H1 (cell line): ENCODE data around the gene PTGER3. TPM values are rescaled to one million over a fixed set of nuclear protein-coding genes. Genes with fewer than 3 reads are reported as not detected.

Experiments used
- CTCF ChIA-PET: fragments of 300-600 bp; sonication (Branson Sonifier 250); formaldehyde crosslinking; loops from one replicate; lab custom pipeline; 2021; ENCODE audit not compliant: partially characterized antibody; lab: Charles Lee
- POLR2A ChIA-PET: fragments of 300-600 bp; sonication (Branson Sonifier 250); formaldehyde crosslinking; loops from one replicate; lab custom pipeline; 2021; ENCODE audit warnings: inconsistent platforms; ENCODE audit not compliant: partially characterized antibody; lab: Charles Lee
- DNase-seq, 2 experiments: peaks; one replicate each; pipeline versions ENCODE4 v3.0.0 to v3.0.0-alpha.2; 2010 to 2022; ENCODE audit warnings: low spot score in 2 of 2, low read depth in 1 of 2, mixed read lengths in 1 of 2
- FAIRE-seq: peaks from 2 replicates; lab custom pipeline; 2011; peaks lifted over from hg19 to GRCh38; lab: Jason Lieb, UNC
- H2AFZ ChIP-seq: 2 replicates; pipeline ENCODE4 v1.8.1; 2012; ENCODE audit warnings: low read length, inconsistent platforms
- H2AK5ac ChIP-seq: 2 replicates; pipeline ENCODE4 v1.6.1; 2013; ENCODE audit warnings: low read depth, low read length
- H2BK120ac ChIP-seq: replicated peaks from 2 replicates; pipeline ENCODE3; 2013; ENCODE audit warnings: low read depth, low read length, inconsistent platforms
- H2BK12ac ChIP-seq: 2 replicates; pipeline ENCODE4 v1.6.1; 2013; ENCODE audit warnings: low read depth, low read length
- H2BK15ac ChIP-seq: 2 replicates; pipeline ENCODE4 v1.6.1; 2013; ENCODE audit warnings: low read length
- H2BK20ac ChIP-seq: 2 replicates; pipeline ENCODE4 v1.6.1; 2013; ENCODE audit warnings: low read length
- H2BK5ac ChIP-seq: 2 replicates; pipeline ENCODE4 v1.6.1; 2013; ENCODE audit warnings: low read depth, low read length
- H3K14ac ChIP-seq: 2 replicates; pipeline ENCODE4 v1.6.1; 2013; ENCODE audit warnings: inconsistent platforms; ENCODE audit not compliant: insufficient read length
- H3K18ac ChIP-seq: 2 replicates; pipeline ENCODE4 v1.6.1; 2013; ENCODE audit warnings: low read length; ENCODE audit errors: extremely low read depth
- H3K23ac ChIP-seq: 2 replicates; pipeline ENCODE4 v1.6.1; 2013; ENCODE audit warnings: inconsistent platforms; ENCODE audit not compliant: insufficient read length
- H3K23me2 ChIP-seq: 2 replicates; pipeline ENCODE4 v1.6.1; 2013; ENCODE audit warnings: low read depth, low read length
- H3K27ac ChIP-seq: 2 replicates; pipeline ENCODE4 v1.6.1; 2011; ENCODE audit warnings: low read depth, low read length, inconsistent platforms
- H3K27me3 ChIP-seq, 4 experiments: replicated peaks in 1 of 4; 1 replicate in 1 of 4; 2 replicates in 3 of 4; pipeline versions ENCODE4 v1.6.1 to v1.8.1; 2011 to 2013; ENCODE audit warnings: low read length in 3 of 4, mild to moderate bottlenecking in 3 of 4, inconsistent platforms in 2 of 4, mixed read lengths in 2 of 4, moderate library complexity in 1 of 4; ENCODE audit not compliant: control insufficient read depth in 3 of 4, insufficient read depth in 3 of 4; ENCODE audit errors: extremely low read depth in 1 of 4
- H3K36me3 ChIP-seq, 4 experiments: 2 replicates each; pipeline versions ENCODE4 v1.6.1 to v1.8.1; 2011 to 2013; ENCODE audit warnings: mild to moderate bottlenecking in 4 of 4, low read length in 3 of 4, moderate library complexity in 2 of 4, control low read depth in 1 of 4, inconsistent platforms in 1 of 4; ENCODE audit not compliant: insufficient read depth in 4 of 4, control insufficient read depth in 2 of 4
- H3K4ac ChIP-seq: replicated peaks from 2 replicates; pipeline ENCODE3; 2013; ENCODE audit warnings: low read length, low read depth, mixed read lengths, inconsistent platforms; ENCODE audit not compliant: insufficient read length
- H3K4me1 ChIP-seq, 4 experiments: replicated peaks in 1 of 4; 1 replicate in 1 of 4; 2 replicates in 3 of 4; pipeline versions ENCODE4 v1.6.1 to v1.8.1; 2011 to 2013; ENCODE audit warnings: low read length in 3 of 4, inconsistent platforms in 2 of 4, mixed read lengths in 1 of 4; ENCODE audit not compliant: insufficient read depth in 4 of 4, control insufficient read depth in 3 of 4
- H3K4me2 ChIP-seq, 2 experiments: 2 replicates each; pipeline versions ENCODE4 v1.6.1 to v1.8.1; 2011 to 2013; ENCODE audit warnings: low read depth in 2 of 2, low read length in 2 of 2, control low read depth in 1 of 2, inconsistent platforms in 1 of 2, mild to moderate bottlenecking in 1 of 2; ENCODE audit not compliant: insufficient read depth in 1 of 2
- H3K4me3 ChIP-seq, 4 experiments: fragments of 200-600, 300-600 bp in 1 of 4; sonication (generic), shearing (Covaris generic), sonication (Bioruptor Twin) in 1 of 4; 2 replicates each; pipeline versions ENCODE4 v1.5.1 to v1.8.1; 2011 to 2016; ENCODE audit warnings: low read length in 4 of 4, low read depth in 3 of 4, control low read depth in 2 of 4, inconsistent platforms in 2 of 4, mild to moderate bottlenecking in 2 of 4, mixed read lengths in 1 of 4, moderate library complexity in 1 of 4; ENCODE audit not compliant: insufficient read depth in 2 of 4; ENCODE audit errors: extremely low read depth in 1 of 4
- H3K56ac ChIP-seq: replicated peaks from 2 replicates; pipeline ENCODE3; 2013; ENCODE audit warnings: low read depth, mild to moderate bottlenecking, mixed read lengths, low read length, inconsistent platforms; ENCODE audit not compliant: insufficient read length
- H3K79me1 ChIP-seq: 2 replicates; pipeline ENCODE4 v1.6.1; 2013; ENCODE audit warnings: low read depth, low read length, control low read depth
- H3K79me2 ChIP-seq, 2 experiments: 2 replicates each; pipeline versions ENCODE4 v1.6.1 to v1.8.1; 2012 to 2013; ENCODE audit warnings: low read length in 2 of 2, mild to moderate bottlenecking in 2 of 2, inconsistent platforms in 1 of 2; ENCODE audit not compliant: insufficient read depth in 2 of 2, control insufficient read depth in 1 of 2
- H3K9ac ChIP-seq, 4 experiments: replicated peaks in 1 of 4; 1 replicate in 1 of 4; 2 replicates in 3 of 4; pipeline versions ENCODE4 v1.6.1 to v1.8.1; 2011 to 2013; ENCODE audit warnings: low read depth in 3 of 4, low read length in 3 of 4, control low read depth in 2 of 4, mild to moderate bottlenecking in 2 of 4, moderate library complexity in 2 of 4, inconsistent platforms in 1 of 4; ENCODE audit errors: extremely low read depth in 1 of 4
- H3K9me3 ChIP-seq, 2 experiments: 2 replicates each; pipeline versions ENCODE4 v1.6.1 to v1.8.1; 2012 to 2013; ENCODE audit warnings: mild to moderate bottlenecking in 2 of 2, moderate library complexity in 2 of 2, control low read depth in 1 of 2, inconsistent platforms in 1 of 2, low read depth in 1 of 2, low read length in 1 of 2, mixed read lengths in 1 of 2; ENCODE audit not compliant: insufficient read depth in 2 of 2
- H4K20me1 ChIP-seq, 2 experiments: replicated peaks in 1 of 2; 2 replicates each; pipeline versions ENCODE3 to v1.8.1; 2011 to 2013; ENCODE audit warnings: inconsistent platforms in 2 of 2, low read length in 2 of 2, mild to moderate bottlenecking in 1 of 2; ENCODE audit not compliant: insufficient read depth in 2 of 2, control insufficient read depth in 1 of 2
- H4K5ac ChIP-seq: 2 replicates; pipeline ENCODE4 v1.6.1; 2013; ENCODE audit warnings: low read length, low read depth, mixed read lengths, inconsistent platforms; ENCODE audit not compliant: insufficient read length
- H4K8ac ChIP-seq: 2 replicates; pipeline ENCODE4 v1.8.0; 2013; ENCODE audit warnings: mild to moderate bottlenecking, moderate library complexity, low read length, inconsistent platforms; ENCODE audit not compliant: insufficient read depth; ENCODE audit errors: extremely low read depth
- H4K91ac ChIP-seq: replicated peaks from 2 replicates; pipeline ENCODE3; 2013; ENCODE audit warnings: low read length, mixed read lengths, inconsistent platforms; ENCODE audit not compliant: insufficient read length
- CHD2 ChIP-seq: IDR thresholded peaks from 2 replicates; pipeline ENCODE4 v1.6.1; 2012; ENCODE audit warnings: low read length, improper control_type of control experiment
- JUND ChIP-seq: IDR thresholded peaks from 2 replicates; pipeline ENCODE4 v1.6.1; 2011; ENCODE audit warnings: mild to moderate bottlenecking, improper control_type of control experiment, low read length
- KDM4A ChIP-seq: IDR thresholded peaks from one replicate; pipeline ENCODE4 v1.7.1; 2012; ENCODE audit warnings: low read depth, mild to moderate bottlenecking, moderate library complexity, low read length, inconsistent platforms; ENCODE audit not compliant: severe bottlenecking
- KDM5A ChIP-seq: fragments of 200-600 bp; IDR thresholded peaks from 2 replicates; pipeline ENCODE4 v1.7.1; 2012; ENCODE audit warnings: mild to moderate bottlenecking, low read length, inconsistent platforms, mixed read lengths
- RAD21 ChIP-seq, 2 experiments: IDR thresholded peaks in 1 of 2; conservative IDR thresholded peaks in 1 of 2; 2 replicates each; pipeline ENCODE4 v1.6.1; 2011; ENCODE audit warnings: low read depth in 2 of 2, low read length in 2 of 2, improper control_type of control experiment in 1 of 2, inconsistent platforms in 1 of 2, mild to moderate bottlenecking in 1 of 2, moderate library complexity in 1 of 2
- RNF2 ChIP-seq: fragments of 200-900, 300-1000 bp; sonication (generic); IDR thresholded peaks from 2 replicates; pipeline ENCODE4 v1.7.1; 2016; ENCODE audit warnings: borderline replicate concordance, low read depth, mild to moderate bottlenecking, antibody characterized with exemption, low read length; ENCODE audit not compliant: poor library complexity, severe bottlenecking; ENCODE audit errors: missing control alignments
- SIRT6 ChIP-seq: IDR thresholded peaks from one replicate; pipeline ENCODE4 v1.7.1; 2012; ENCODE audit warnings: low read length, inconsistent platforms
- TEAD4 ChIP-seq: IDR thresholded peaks from 2 replicates; pipeline ENCODE4 v1.6.1; 2012; ENCODE audit warnings: low read depth, low read length, inconsistent platforms, mixed read lengths
- ZNF274 ChIP-seq: IDR thresholded peaks from 2 replicates; pipeline ENCODE4 v1.7.0; 2012; ENCODE audit warnings: low read length, borderline replicate concordance; ENCODE audit errors: extremely low read depth
- WGBS, 2 experiments: shearing (Covaris generic) in 1 of 2; methylation state at CpG; one replicate each; pipeline versions ENCODE4 v1.1.6 to v1.1.7; 2013 to 2015; ENCODE audit warnings: low lambda C conversion rate in 2 of 2, mixed read lengths in 2 of 2, inconsistent platforms in 1 of 2, low coverage in 1 of 2, missing lambda C conversion rate in 1 of 2; ENCODE audit not compliant: insufficient replicate concordance in 2 of 2, insufficient coverage in 1 of 2, insufficient read length in 1 of 2; ENCODE audit errors: extremely low coverage in 1 of 2, missing lambda C conversion rate in 1 of 2; 5-methylcytosine and 5-hydroxymethylcytosine counted together
- polyA plus RNA-seq, 7 experiments: library from polyadenylated mRNA; depleted of rRNA in 3 of 7; stranded (reverse) in 5 of 7; unstranded in 2 of 7; fragments of >200 nt in 5 of 7; fragments of 200-250 nt in 2 of 7; gene quantifications; 1 replicate in 5 of 7; 2 replicates in 1 of 7; 4 replicates in 1 of 7; pipeline versions ENCODE4 v1.2.1 to v1.2.3, GENCODE V29; 2011 to 2013; ENCODE audit warnings: missing spikeins in 2 of 7, mixed read lengths in 2 of 7
- total RNA-seq: library from RNA; stranded (reverse); fragmentation: NEBNext Ultra II Directional; extraction: Animal tissue kit (Norgen Biotek cat#: 25700); gene quantifications from 2 replicates; pipeline ENCODE4 v1.2.1, GENCODE V29; 2021
- TF ChIP-seq, protein P1 (sequence below): IDR thresholded peaks from 2 replicates; pipeline ENCODE4 v1.6.1; 2012; ENCODE audit warnings: inconsistent platforms
- TF ChIP-seq, protein P2 (sequence below), 3 experiments: IDR thresholded peaks; 1 replicate in 2 of 3; 2 replicates in 1 of 3; pipeline versions ENCODE4 v1.5.1 to v1.6.1; 2011; ENCODE audit warnings: low read length in 3 of 3, mild to moderate bottlenecking in 3 of 3, inconsistent platforms in 2 of 3, low read depth in 1 of 3, moderate library complexity in 1 of 3; ENCODE audit not compliant: insufficient read depth in 1 of 3; ENCODE audit errors: control extremely low read depth in 1 of 3

PTGER3 gene
- total and polyA plus RNA-seq, 2 of the 8 experiments (the other 6 are each of a cell fraction or from before 2014, with no cell fraction given), result 0.38 to 0.82 TPM

DNA sequence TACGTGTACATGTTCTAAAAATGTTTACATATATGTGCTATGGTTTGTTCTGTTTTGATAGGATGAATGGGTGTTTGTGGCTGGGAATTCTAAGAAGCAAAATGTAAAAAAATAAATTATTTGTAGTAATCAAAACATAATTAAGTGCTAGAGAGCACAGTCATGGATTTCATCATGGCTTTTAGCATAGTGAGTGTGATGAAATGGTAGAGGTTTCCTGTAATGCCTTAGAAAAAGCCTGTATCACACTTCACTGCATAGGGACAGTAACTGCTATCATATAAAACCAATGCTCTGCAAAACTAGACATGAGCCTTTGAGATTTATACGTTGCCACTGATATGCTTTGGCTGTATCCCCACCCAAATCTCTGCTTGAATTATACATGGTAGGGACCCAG is 99.8 kb downstream of the PTGER3 start:
- Histone ChIP-seq H2BK20ac (no peak overlapping the region), H2AK5ac (no peak overlapping the region), H3K23ac (no peak overlapping the region), H3K4me2 (no peak overlapping the region), H4K5ac (no peak overlapping the region), H4K8ac (no peak overlapping the region), H2BK5ac (no peak overlapping the region), H2BK15ac (no peak overlapping the region), H3K56ac (no peak overlapping the region), H3K9ac (no peak overlapping the region), H2BK120ac (no peak overlapping the region), H3K79me1 (no peaks in the 10 kb centered on the region), H3K4ac (no peak overlapping the region), H3K4me1 (no peaks in the 10 kb centered on the region), H3K27ac (no peak overlapping the region), H3K18ac (no peak overlapping the region), H3K9me3 (no peaks in the 10 kb centered on the region), H3K4me3 (no peak overlapping the region), H2AFZ (no peak overlapping the region), H4K91ac (no peak overlapping the region), H4K20me1 (no peaks in the 10 kb centered on the region), H3K27me3 (no peaks in the 10 kb centered on the region), H2BK12ac (no peak overlapping the region), H3K23me2 (no peaks in the 10 kb centered on the region), H3K36me3 (no peaks in the 10 kb centered on the region), H3K14ac (no peak overlapping the region), H3K79me2 (no peaks in the 10 kb centered on the region)
- ChIA-PET CTCF (no interaction called here), POLR2A (no interaction called here)
- no peak for FAIRE-seq
- no peak for DNase-seq
- WGBS, 2 experiments, result 89% methylated on average over 2 of the region's 2 CpGs; no CpG with 5 or more reads in 1 of the 2 experiments
- TF ChIP-seq JUND (no peak), RNF2 (no peak), SIRT6 (no peak), TEAD4 (no peak), ZNF274 (no peak), KDM5A (no peak), RAD21 (IDR thresholded peaks at IDR 0.05 in 1 of 2, conservative IDR thresholded peaks at IDR 0.05 in 1 of 2; ENCODE audit: low read depth in 2 of 2, low read length in 2 of 2) (no peak), KDM4A (no peak), CHD2 (no peak)
- TF ChIP-seq, protein P1, sequence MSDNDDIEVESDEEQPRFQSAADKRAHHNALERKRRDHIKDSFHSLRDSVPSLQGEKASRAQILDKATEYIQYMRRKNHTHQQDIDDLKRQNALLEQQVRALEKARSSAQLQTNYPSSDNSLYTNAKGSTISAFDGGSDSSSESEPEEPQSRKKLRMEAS, result no peak
- TF ChIP-seq, protein P2, sequence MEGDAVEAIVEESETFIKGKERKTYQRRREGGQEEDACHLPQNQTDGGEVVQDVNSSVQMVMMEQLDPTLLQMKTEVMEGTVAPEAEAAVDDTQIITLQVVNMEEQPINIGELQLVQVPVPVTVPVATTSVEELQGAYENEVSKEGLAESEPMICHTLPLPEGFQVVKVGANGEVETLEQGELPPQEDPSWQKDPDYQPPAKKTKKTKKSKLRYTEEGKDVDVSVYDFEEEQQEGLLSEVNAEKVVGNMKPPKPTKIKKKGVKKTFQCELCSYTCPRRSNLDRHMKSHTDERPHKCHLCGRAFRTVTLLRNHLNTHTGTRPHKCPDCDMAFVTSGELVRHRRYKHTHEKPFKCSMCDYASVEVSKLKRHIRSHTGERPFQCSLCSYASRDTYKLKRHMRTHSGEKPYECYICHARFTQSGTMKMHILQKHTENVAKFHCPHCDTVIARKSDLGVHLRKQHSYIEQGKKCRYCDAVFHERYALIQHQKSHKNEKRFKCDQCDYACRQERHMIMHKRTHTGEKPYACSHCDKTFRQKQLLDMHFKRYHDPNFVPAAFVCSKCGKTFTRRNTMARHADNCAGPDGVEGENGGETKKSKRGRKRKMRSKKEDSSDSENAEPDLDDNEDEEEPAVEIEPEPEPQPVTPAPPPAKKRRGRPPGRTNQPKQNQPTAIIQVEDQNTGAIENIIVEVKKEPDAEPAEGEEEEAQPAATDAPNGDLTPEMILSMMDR (IDR thresholded peaks at IDR 0.05; ENCODE audit: control extremely low read depth in 1 of 3, insufficient read depth in 1 of 3, low read depth in 1 of 3, low read length in 3 of 3), result no peak
